HG03460 (cell line): ENCODE measurements around the gene TSFM.
"Not testable (repeated sequence)": the region's sequence is repeated elsewhere in the genome, so short reads cannot be mapped to it uniquely, and the experiment has no call there.

Experiments
- ATAC-seq: cut with Tn5 transposase; IDR thresholded peaks from one replicate; pipeline ENCODE4 v1.9.1; 2021; ENCODE audit not compliant: unreplicated experiment

The TSFM gene

DNA sequence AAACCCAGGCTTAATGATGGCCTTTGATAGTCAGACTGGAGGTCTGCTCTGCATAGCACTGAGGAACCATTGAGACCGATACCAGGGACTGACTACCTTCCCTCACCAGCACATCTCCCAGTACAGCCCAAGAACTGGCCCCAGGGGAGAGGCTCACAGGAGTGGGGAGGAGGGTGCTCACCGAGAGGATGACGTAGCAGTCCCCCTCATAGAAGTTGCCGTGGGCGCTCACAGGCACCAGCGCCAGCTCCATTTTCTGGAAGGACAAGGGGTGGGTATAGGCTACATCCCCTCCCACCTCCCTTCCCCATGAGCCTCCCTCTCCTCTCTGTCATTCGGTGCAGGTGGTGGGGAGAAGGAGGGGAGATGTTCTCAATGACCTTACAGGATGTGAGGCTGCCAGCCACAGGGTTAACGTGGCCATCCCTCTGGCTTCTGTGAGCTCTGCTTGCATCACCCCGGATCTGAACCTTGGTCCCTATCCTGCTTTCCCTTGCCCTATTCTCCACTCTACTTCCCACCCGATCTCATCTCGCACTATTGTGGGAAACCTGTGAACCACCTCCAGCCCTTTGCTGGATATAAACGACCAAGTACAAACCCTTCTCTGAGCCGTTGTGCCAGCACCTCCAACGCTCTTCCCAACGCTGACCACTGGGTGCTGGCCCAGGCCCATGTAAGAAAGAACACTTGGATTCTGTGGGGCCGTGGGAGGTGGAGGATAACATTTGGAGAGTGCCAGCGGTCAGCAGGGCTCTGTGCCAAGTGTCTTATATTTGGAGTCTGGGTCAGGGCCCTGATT is 31.6 kb downstream of the TSFM start:
- ATAC-seq = no peak

- no peak for ATAC-seq
Measured at GRCh38 chr12:57815177-57816000, 32.8 kb downstream of the TSFM start.

GRCh38 chr12:57816001-57816854 is 33.6 kb downstream of the TSFM start:
- no peak for ATAC-seq

- no peak for ATAC-seq
Measured at GRCh38 chr12:57816855-57817151, 34.2 kb downstream of the TSFM start.

- no peak for ATAC-seq
Measured at GRCh38 chr12:57817261-57817989, 34.8 kb downstream of the TSFM start.

- ATAC-seq = not testable (repeated sequence)
Measured at GRCh38 chr12:57817990-57818331, 35.4 kb downstream of the TSFM start.

GRCh38 chr12:57820119-57820518 is 37.5 kb downstream of the TSFM start:
- ATAC-seq = not testable (repeated sequence)

DNA sequence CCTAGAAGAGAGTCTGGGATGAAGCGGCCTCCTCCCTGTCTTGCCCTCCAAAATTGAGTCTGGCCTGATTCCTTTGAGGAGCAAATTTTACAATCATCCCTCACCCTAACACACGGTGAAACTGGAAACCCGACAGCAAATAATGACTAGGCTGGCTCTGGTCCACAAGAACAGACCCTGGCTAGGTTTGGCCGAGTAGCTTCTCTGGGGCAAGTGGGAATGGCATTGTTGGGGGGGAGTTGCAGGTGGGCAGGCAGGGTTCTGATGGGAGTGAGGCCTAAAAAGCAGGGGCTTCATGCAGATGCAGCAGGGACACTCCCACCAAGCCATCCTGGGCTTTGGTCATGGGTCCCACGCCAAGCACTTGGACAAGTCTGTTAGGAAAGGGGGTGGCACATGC is 38.4 kb downstream of the TSFM start:
- not testable (repeated sequence) for ATAC-seq

GRCh38 chr12:57821474-57822214 is 39.1 kb downstream of the TSFM start:
- ATAC-seq = no peak

GRCh38 chr12:57822392-57823130 is 40.0 kb downstream of the TSFM start:
- ATAC-seq = no peak

- no peak for ATAC-seq
Measured at GRCh38 chr12:57823131-57823907, 40.7 kb downstream of the TSFM start.

DNA sequence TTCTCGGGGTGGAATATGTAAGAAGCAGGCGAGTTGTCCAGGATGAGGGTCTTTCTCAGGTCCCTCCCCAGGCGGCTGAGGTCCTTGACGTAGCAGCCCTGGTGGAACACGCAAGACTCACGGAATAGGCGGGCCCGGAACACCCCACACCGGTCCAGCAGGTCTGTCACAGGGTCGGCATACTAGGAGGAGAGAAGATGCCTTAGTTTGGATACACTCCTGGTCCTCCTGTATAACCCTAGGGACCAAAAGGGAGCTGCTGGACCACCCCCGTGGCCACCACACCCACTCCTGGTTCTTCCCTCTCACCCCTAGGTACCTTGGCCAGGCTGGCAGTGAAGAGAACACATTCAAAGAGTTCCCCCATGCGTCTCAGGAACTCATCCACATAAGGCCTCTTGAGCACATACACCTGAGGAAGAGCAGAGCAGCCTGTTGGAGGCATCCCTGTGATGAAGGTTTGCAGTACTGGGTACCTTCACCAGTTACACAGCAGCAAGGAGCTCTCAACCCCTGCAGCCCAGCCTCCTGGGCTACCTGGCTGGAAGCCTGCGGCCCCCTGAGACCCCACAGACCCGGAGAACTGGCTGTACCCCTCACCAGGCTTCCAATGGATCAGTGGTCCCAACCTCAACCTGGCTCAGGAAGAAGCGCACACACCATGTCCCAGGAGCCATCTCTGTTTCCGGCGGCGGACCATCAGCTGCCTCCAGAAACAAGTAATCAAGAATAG is 41.5 kb downstream of the TSFM start:
- no peak for ATAC-seq

DNA sequence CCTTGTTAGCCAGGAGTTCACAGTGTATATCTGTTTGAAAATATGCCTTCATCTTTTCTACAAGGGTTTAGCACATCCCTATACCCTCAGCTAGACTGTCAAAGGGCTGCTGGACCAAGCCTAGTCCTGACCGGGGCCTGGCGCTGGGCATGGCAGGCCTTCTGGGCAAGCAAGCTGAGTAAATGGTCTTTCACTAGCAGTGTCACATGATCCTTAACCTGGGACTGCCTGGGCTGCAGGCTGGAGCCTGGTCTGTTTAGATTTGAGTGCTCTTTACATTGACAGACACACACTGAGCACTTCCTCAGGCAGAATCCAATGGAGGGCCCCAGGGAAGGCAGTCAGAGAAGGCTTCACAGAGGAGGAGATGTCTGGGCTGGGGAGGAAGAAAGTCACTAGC is 42.9 kb downstream of the TSFM start:
- ATAC-seq = no peak

GRCh38 chr12:57826400-57826799 is 43.8 kb downstream of the TSFM start:
- no peak for ATAC-seq

DNA sequence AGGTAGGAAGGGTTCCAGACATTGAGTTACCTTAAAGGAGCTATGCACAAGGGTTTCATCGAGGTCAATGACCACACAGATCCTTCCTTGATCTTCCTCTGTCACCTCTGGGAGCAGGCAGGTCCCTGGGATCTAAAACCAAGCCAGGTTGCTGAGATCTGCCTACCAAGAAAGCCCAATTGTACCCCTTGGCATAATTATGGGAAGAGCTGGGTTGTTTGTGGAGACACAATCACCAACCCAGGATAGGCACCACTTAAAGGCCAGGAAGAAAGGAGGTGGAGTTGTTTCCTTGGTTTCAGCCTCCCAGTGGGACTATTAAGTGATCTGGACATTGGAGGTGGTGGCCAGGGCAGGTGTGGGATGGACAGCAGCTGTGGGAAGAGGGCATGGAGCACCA is 44.4 kb downstream of the TSFM start:
- no peak for ATAC-seq

GRCh38 chr12:57829025-57829777 is 46.6 kb downstream of the TSFM start:
- no peak for ATAC-seq

DNA sequence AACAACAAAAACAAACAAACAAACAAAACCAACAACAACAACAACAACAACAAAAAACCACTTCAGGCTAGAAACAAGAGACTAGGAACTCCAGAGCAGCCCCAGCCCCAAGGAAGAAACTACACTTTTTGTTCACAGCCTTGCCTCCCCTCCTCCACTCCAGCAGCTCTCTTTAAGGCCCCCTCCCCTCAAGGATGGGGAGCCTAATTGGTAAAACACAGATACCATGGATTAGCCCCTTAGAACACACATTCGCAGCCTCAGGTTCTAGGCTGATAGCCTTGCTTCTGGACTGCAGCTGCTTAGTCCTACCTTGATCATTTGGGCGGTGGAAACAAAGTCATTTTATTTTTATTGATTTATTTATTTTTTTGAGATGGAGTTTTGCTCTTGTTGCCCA is 47.8 kb downstream of the TSFM start:
- no peak for ATAC-seq
